GM12872 (cell line): ENCODE results near the gene PPP1CA.

Source experiments
- CTCF ChIP-seq: IDR thresholded peaks from 3 replicates; pipeline ENCODE4 v1.5.1; 2011; ENCODE audit warnings: low read depth, mild to moderate bottlenecking, low read length, moderate library complexity; ENCODE audit not compliant: insufficient read depth

Gene PPP1CA

GRCh38 chr11:67398661-67399563, 2.7 kb downstream of the PPP1CA start:
- TF ChIP-seq CTCF: no peak

- TF ChIP-seq CTCF: no peak
Observed at GRCh38 chr11:67397986-67398660, 3.5 kb downstream of the PPP1CA start.

GRCh38 chr11:67397536-67397935, 4.1 kb downstream of the PPP1CA start:
- TF ChIP-seq CTCF: no peak

- no peak for TF ChIP-seq CTCF
Observed at GRCh38 chr11:67396587-67397389, 4.9 kb downstream of the PPP1CA start.

GRCh38 chr11:67396259-67396581, 5.4 kb downstream of the PPP1CA start:
- no peak for TF ChIP-seq CTCF

- TF ChIP-seq CTCF: no peak
Observed at GRCh38 chr11:67395555-67396258, 6.0 kb downstream of the PPP1CA start.

GRCh38 chr11:67393990-67394389, 7.7 kb downstream of the PPP1CA start:
- TF ChIP-seq CTCF: no peak
